Measurements from ENCODE around the gene HES5.
"Not testable (repeated sequence)": the region's sequence is repeated elsewhere in the genome, so short reads cannot be mapped to it uniquely, and the experiment has no call there.

- TF ChIP-seq CTCF (conservative IDR thresholded peaks at IDR 0.05; ENCODE audit: low read length); EZH2phosphoT487 (IDR thresholded peaks at IDR 0.05; ENCODE audit: borderline replicate concordance, low read depth, low read length): not testable (repeated sequence)
Observed at GRCh38 chr1:2577565-2578075, 47.6 kb upstream of the HES5 start.
